ENCODE data around the gene EXD2.

Gene EXD2

DNA sequence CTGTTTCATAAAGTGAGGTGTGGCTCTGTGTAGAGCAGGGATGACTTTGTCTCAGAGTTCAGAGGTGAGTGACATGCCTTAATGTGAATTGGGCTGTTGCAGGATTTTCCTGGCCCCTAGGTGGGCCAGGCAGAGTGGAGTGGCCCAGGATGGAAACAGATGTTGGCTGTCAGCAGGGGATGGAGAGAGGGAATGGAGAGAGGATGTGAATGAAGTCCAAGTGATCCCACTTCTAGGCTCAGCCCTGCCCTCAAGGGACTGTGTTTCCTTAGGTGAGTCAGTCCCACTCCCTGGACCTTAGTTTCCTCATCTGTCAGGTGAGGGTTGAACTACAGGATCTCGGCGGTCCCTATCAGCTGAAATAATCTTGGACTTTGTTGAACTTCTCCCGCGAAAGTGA lies 76.2 kb downstream of the EXD2 start:
- H3K79me2 ChIP-seq: no peaks in the 10 kb centered on the region
- H3K27ac ChIP-seq: no peak overlapping the region
- no peaks in the 10 kb centered on the region for H3K4me1 ChIP-seq

DNA sequence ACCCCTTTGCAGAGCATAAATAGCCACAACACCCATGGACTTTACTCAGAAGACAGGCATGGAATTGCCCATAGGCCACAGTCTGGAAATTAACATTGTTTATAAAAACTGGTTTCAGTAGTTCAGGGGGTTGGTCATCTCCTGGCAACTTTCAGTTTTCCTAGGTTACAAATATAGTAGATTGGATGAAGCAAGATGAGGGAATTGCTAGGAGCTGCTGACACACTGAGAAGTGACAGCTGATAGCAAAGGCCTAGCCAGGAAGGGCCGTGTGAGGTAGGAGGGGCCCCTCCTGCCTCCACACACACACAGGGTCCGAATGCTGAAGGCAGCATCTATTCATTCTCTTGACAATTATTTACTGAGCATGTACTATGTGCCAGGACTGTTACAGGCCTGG lies 76.9 kb downstream of the EXD2 start:
- TF ChIP-seq, protein P1, sequence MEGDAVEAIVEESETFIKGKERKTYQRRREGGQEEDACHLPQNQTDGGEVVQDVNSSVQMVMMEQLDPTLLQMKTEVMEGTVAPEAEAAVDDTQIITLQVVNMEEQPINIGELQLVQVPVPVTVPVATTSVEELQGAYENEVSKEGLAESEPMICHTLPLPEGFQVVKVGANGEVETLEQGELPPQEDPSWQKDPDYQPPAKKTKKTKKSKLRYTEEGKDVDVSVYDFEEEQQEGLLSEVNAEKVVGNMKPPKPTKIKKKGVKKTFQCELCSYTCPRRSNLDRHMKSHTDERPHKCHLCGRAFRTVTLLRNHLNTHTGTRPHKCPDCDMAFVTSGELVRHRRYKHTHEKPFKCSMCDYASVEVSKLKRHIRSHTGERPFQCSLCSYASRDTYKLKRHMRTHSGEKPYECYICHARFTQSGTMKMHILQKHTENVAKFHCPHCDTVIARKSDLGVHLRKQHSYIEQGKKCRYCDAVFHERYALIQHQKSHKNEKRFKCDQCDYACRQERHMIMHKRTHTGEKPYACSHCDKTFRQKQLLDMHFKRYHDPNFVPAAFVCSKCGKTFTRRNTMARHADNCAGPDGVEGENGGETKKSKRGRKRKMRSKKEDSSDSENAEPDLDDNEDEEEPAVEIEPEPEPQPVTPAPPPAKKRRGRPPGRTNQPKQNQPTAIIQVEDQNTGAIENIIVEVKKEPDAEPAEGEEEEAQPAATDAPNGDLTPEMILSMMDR (IDR thresholded peaks at IDR 0.05): no peak
- Histone ChIP-seq H3K4me3 (ENCODE audit: low read depth, low read length) (no peak overlapping the region), H3K4me1 (no peaks in the 10 kb centered on the region), H3K9ac (no peak overlapping the region), H3K9me3 (ENCODE audit: control insufficient read depth, low read length) (no peaks in the 10 kb centered on the region), H2AFZ (no peak overlapping the region), H3K27ac (no peak overlapping the region), H3K4me2 (ENCODE audit: low read length) (no peak overlapping the region), H3K36me3 (ENCODE audit: control insufficient read depth, insufficient read depth, low read length) (no peaks in the 10 kb centered on the region), H3K27me3 (ENCODE audit: control insufficient read depth, insufficient read depth, low read length) (no peaks in the 10 kb centered on the region), H3K79me2 (no peaks in the 10 kb centered on the region)

More for the DNA sequence above, 76.2 kb downstream of the EXD2 start:
- Histone ChIP-seq H3K4me2 (ENCODE audit: low read length) (no peak overlapping the region), H3K9me3 (ENCODE audit: control insufficient read depth, low read length) (no peaks in the 10 kb centered on the region), H3K4me3 (ENCODE audit: low read depth, low read length) (no peak overlapping the region), H2AFZ (no peak overlapping the region), H3K9ac (no peak overlapping the region), H3K36me3 (ENCODE audit: control insufficient read depth, insufficient read depth, low read length) (no peaks in the 10 kb centered on the region), H3K27me3 (ENCODE audit: control insufficient read depth, insufficient read depth, low read length) (no peaks in the 10 kb centered on the region)
- TF ChIP-seq, protein P1 (IDR thresholded peaks at IDR 0.05): no peak

DNA sequence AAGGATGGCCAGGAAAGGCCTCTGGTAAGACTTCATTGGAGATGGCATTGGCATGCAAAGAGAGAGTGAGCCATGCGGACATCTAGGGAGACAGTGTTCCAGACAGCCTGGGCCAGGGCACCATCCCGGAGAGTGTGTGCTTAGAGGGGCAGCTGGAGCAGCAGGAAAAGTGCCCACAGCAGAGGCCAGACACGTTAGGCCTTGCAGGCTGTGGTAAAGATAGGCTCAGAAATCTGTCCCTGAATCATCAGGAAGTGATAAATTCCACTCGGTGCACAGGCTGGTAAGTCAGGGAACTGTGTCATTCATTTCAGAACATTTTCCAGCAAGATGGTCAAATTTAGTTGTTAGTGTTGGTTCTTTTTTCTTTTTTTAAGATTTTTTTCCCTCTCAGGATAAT lies 77.5 kb downstream of the EXD2 start:
- no peak overlapping the region for H3K4me2 ChIP-seq (ENCODE audit: low read length)
- no peak overlapping the region for H2AFZ ChIP-seq
- H3K4me1 ChIP-seq: no peaks in the 10 kb centered on the region
- no peak overlapping the region for H3K9ac ChIP-seq
- no peak overlapping the region for H3K27ac ChIP-seq
- H3K36me3 ChIP-seq (ENCODE audit: control insufficient read depth, insufficient read depth, low read length): no peaks in the 10 kb centered on the region
- no peaks in the 10 kb centered on the region for H3K79me2 ChIP-seq
- H3K4me3 ChIP-seq (ENCODE audit: low read depth, low read length): no peak overlapping the region
- H3K9me3 ChIP-seq (ENCODE audit: control insufficient read depth, low read length): no peaks in the 10 kb centered on the region
- H3K27me3 ChIP-seq (ENCODE audit: control insufficient read depth, insufficient read depth, low read length): no peaks in the 10 kb centered on the region
- TF ChIP-seq, protein P1 (IDR thresholded peaks at IDR 0.05): no peak

- H3K4me3 ChIP-seq (ENCODE audit: low read depth, low read length): no peak overlapping the region
- H3K27me3 ChIP-seq (ENCODE audit: control insufficient read depth, insufficient read depth, low read length): no peaks in the 10 kb centered on the region
- no peaks in the 10 kb centered on the region for H3K36me3 ChIP-seq (ENCODE audit: control insufficient read depth, insufficient read depth, low read length)
- H3K27ac ChIP-seq: no peak overlapping the region
- no peaks in the 10 kb centered on the region for H3K79me2 ChIP-seq
- H3K9me3 ChIP-seq (ENCODE audit: control insufficient read depth, low read length): no peaks in the 10 kb centered on the region
- no peaks in the 10 kb centered on the region for H3K4me1 ChIP-seq
- TF ChIP-seq, protein P1 (IDR thresholded peaks at IDR 0.05): no peak
- no peak overlapping the region for H3K4me2 ChIP-seq (ENCODE audit: low read length)
- H3K9ac ChIP-seq: no peak overlapping the region
- no peak overlapping the region for H2AFZ ChIP-seq
Measured at GRCh38 chr14:69269381-69269780, 78.1 kb downstream of the EXD2 start.

DNA sequence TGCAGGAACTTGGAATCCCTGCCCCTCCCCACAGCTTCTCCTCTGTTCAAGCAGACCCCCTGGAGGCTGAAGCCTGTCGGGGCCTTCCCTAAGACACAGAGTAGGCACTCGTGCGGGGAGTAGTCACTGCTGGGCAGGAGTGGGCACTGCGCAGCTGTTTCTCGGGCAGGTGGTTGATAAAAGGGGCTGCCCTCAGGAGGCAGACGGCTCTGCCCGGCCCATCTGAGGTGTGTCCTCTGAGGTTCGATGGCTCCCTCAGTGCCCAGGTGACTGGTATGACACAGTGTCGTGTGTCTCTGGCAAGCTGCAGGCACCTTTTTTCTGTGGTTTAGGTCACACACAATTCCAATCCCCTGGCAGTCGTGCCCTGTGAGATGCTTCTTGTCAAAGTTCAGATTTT lies 78.8 kb downstream of the EXD2 start:
- no peaks in the 10 kb centered on the region for H3K9me3 ChIP-seq (ENCODE audit: control insufficient read depth, low read length)
- H2AFZ ChIP-seq: no peak overlapping the region
- H3K27ac ChIP-seq: no peak overlapping the region
- no peaks in the 10 kb centered on the region for H3K36me3 ChIP-seq (ENCODE audit: control insufficient read depth, insufficient read depth, low read length)
- H3K4me3 ChIP-seq (ENCODE audit: low read depth, low read length): no peak overlapping the region
- H3K79me2 ChIP-seq: no peaks in the 10 kb centered on the region
- no peaks in the 10 kb centered on the region for H3K4me1 ChIP-seq
- TF ChIP-seq, protein P1 (IDR thresholded peaks at IDR 0.05): no peak
- no peaks in the 10 kb centered on the region for H3K27me3 ChIP-seq (ENCODE audit: control insufficient read depth, insufficient read depth, low read length)
- no peak overlapping the region for H3K4me2 ChIP-seq (ENCODE audit: low read length)
- H3K9ac ChIP-seq: no peak overlapping the region

Data from parathyroid adenoma (tissue), 2 donors.